HuH-7 (cell line): Measurements from ENCODE around the gene IPO11.
"Not testable (repeated sequence)": the region's sequence is repeated elsewhere in the genome, so short reads cannot be mapped to it uniquely, and the experiment has no call there.

Experiments
- DNase-seq: peaks from one replicate; pipeline ENCODE4 v3.0.0; 2011; ENCODE audit warnings: low spot score

Gene IPO11

DNA sequence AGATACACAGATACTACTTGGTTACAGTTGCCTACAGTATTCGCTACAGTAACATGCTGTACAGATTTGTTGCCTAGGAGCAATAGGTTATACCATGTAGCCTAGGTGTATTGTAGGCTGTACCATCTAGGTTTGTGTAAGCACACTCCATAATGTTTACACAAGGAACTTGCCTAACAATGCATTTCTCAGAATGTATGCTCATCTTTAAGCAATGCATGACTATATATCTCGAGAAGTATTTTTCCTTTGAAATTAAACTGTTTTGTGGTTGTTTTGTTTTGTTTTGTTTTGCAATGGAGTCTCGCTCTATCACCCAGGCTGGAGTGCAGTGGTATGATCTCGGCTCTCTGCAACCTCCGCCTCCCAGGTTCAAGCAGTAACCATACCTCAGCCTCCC is 191.4 kb downstream of the IPO11 start:
- DNase-seq, result no peak

DNA sequence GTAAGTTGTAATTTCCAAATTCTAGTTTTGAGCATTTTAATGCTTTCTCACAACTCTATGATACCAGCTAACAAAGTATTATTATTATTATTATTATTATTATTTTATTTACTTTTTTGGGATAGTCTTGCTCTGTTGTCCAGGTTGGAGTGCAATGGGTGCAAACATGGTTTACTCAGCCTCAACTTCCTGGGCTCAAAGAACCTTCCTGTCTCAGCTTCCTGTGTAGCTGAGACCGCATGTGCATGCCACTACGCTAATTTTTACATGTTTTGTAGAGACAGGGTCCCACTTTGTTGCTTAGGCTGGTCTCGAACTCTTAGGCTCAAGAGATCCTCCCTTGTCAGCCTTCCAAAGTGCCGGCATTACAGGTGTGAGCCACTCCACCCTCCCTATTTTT is 193.1 kb downstream of the IPO11 start:
- DNase-seq, result no peak

DNA sequence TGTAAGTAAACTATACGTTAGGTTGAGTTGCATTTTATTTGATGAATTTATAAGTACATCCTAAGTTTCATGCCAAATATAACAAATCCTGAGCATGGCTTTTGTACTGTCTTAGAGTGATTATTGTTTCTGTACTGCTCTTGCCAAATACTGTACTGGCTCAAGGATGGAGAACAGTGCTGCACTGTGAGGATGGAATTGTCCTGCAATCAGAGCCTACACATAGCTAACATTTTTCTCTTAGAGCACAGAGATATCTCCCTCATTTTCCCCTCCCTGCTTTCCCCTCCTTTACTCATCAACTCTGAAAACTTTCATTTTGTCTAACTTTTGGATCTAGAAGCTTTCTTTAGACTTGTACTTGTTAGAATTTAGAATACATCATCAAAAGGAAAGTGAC is 194.3 kb downstream of the IPO11 start:
- no peak for DNase-seq

DNA sequence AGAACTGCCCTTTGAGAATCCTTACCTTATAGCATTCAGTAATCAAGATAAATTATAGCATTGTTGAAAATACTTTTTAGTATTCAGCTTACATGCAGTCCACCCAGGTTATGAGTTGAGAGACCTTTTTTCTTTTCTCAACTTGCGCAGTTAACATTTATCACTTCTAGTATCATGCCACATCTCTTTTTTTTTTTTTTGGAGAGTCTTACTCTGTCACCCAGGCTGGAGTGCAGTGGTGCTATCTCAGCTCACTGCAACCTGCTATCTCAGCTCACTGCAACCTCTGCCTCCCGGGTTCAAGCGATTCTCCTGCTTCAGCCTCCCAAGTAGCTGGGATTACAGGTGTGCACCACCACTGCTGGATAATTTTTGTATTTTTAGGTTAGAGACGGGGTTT is 195.1 kb downstream of the IPO11 start:
- DNase-seq, result no peak

DNA sequence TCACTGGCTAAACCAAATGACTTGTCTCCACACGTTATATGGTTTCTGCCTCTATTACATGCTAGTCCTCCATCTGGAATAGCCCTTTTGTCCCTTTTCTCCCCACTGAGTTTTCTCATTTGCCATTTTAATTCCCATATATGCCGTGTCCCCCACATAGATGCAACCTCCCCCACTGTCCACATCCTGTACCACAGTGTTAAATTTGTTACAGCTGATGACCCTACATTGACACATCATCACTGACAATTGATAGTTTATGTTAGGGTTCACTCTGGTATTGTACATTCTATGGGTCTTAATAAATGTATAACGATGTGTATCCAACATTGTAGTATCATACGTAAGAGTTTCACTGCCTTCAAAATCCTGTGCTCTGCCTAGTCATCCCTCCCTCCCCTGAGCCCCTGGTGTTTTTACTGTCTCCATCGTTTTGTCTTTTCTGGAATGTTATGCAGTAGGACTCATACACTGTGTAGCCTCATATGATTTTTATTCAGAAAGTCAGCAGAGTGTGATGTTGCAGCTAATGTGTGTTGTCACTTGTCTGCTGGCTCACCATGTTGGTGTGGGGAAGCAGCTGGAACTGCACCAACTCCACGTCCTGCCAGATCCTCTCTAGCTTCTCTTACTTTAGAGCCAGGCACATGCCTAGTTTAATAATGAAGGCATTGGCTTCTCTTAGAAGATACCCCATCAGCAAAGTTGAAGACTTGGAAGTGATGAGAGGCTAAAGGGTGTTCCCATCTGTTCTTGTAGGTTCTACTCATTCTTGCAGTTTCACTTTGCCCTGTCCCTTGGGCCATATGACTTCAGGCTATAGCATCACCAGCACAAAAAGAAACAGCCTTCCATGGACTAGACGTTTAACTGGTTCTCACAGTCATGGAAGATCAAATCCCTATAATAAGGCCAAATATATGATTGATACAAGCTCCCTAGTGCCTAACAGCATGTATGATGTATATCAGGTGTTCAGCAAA is 196.3 kb downstream of the IPO11 start:
- no peak for DNase-seq

DNA sequence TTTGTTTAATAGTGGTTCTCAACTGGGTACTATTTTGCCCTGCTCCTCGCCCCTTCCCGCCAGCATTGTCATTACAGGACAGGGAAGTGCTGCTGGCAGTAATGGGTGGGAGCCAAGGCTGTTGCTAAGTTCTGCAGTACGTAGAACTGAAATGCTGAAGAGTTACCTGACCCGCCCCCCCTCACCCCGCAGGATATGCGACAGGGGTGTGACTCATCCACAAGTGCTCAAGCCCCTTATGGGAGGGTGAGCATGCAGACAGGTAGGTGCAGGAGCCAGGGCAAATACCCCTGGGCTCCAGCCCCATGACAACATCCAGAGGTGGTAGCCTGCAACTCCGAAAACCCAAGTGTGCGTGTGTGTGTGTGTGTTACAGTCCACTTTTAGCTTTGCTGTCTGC is 201.8 kb downstream of the IPO11 start:
- no peak for DNase-seq

DNA sequence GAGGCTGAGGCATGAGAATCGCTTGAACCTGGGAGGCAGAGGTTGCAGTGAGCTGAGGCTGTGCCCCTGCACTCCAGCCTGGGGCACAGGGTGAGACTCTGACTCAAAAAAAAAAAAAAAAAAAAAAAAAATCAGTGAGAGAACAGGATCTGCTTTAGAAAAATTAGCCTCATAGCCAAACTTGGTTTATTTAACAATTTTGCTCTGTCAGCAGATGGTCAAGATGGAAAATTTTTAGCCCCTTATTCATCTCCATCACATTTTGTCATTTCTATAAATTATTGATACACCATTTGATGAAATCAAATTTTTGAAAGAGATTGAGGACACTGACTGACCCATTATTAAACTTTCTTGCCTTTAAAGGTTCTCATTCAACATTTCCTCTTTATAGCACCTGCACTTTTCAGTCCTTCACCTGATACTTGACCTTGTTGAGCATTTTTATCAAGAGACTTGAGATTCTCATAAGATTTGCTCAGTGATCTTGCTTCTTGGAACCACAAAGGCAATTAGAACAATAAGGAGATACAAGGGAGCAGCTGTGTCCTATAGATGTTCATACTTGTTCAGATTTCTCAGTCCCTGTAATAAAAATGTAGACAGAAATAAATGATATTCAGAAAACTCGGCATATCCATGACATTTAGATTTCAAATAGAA is 204.2 kb downstream of the IPO11 start:
- DNase-seq, result no peak

DNA sequence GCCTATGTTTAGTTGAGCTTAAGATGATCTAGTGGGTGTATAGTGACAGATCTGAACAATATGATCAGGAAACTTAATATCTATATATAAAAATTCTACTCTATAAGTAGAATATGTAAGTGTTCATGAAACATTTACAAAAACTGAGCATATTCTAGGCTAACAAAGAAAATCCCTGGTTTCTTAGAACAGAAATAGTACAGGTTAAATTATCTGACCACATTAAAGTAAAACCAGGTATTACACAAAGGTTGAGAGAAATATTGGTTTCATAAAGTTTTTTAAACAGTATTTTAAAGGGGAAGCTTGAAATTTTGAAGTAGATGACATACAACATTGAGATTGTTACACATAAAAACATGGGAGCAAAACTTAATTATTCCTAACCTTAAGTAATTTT is 205.4 kb downstream of the IPO11 start:
- no peak for DNase-seq

DNA sequence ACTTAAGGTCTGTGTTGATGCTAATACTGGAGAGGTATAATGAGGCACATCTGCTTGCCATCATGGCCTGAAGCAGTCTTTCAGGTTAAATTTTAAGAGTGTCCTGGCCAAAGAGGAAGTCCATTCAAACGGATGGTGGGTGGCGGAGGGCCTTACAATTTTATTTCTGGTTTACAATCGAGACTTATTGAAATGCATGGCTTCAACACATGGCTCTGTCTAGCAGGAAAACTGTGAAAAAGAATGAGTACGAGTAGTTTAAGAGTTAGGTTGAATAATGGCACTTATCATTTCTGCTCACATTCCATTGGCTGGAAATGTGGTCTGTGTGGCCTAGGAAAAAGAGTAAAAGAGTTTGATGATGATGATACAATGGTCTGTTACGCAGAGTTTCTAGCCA is 208.2 kb downstream of the IPO11 start:
- DNase-seq, result no peak

DNA sequence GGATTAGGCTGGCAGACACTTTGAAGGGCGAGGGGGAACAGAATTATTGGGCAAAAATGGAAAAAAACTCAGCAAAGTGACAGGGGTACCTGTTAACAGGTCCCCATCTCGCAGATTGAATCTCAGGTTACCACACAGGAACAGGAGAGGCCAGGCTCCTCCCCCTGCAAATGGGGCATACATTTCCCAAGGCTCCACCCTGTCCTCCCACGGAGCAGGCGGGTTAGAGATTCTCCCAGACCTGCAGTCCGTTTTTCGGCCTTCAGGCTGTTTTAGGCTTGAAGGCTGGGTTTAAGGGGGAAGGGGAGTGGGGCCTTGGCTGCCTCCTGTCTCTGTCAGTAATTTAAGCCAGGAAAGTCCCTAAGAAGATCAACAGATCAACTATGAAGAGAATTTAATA is 208.7 kb downstream of the IPO11 start:
- DNase-seq, result no peak

DNA sequence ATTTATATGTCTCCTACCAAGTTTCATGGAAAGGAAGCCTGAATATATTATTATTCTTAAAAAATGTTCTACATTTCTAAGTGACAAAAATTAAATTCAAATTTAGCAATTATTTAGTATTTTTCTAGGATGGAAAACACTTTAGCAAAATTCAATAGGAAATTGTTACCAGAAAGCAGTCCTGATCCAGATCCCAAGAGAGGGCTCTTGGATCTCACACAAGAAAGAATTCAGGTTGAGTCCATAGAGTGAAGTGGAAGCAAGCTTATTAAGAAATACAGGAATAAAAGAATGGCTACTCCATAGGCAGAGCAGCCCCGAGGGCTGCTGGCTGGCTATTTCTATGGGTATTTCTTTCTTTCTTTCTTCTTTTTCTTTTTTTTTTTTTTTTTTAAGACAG is 210.7 kb downstream of the IPO11 start:
- no peak for DNase-seq

DNA sequence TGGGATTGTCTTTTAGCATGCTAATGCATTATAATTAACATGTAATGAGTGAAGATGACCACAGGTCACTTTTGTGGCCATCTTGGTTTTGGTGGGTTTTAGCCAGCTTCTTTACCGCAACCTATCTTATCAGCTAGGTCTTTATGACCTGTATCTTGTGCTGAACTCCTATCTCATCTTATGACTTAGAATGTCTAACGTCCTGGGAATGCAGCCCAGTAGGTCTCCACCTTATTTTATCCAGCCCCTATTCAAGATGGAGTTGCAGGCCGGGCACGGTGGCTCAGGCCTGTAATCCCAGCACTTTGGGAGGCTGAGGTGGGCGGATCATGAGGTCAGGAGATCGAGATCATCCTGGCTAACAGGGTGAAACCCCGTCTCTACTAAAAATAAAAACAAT is 211.9 kb downstream of the IPO11 start:
- DNase-seq, result not testable (repeated sequence)

DNA sequence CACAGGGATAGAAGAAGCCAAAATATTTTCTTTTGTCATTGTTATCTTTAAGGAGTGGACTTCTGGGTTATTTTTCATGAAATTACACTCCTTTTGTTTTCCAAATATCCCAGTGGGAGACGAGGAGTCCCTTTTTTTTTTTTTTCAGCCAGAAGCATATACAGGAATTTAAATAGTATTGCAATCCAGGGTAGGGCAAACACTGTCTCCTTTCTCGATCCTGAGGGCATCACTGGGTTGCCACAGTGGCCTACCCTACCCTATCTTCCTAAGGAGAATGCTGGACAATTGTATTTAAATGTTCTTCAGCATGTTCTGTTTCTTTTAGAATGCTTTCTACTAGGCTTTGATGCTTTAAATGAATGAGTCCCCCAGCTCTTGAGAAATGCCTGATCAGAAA is 214.0 kb downstream of the IPO11 start:
- no peak for DNase-seq

DNA sequence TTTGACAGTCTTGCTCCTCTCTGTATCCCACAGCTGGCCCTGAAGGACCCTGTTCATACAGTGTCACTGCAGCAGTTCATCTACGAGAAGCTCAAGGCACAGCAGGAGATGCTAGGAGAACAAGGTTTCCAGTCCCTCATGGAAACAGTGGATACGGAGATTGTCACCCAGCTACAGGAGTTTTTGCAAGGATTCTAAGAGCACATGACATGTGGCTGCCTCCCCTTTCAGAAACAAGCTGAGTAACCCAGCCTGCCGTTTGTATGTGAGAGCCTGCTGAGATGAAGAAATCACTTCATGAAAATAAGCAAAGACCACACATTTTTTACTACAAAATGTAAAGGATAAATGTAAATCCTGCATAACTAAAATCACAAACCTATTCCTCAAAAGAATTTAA is 214.6 kb downstream of the IPO11 start:
- DNase-seq, result no peak

DNA sequence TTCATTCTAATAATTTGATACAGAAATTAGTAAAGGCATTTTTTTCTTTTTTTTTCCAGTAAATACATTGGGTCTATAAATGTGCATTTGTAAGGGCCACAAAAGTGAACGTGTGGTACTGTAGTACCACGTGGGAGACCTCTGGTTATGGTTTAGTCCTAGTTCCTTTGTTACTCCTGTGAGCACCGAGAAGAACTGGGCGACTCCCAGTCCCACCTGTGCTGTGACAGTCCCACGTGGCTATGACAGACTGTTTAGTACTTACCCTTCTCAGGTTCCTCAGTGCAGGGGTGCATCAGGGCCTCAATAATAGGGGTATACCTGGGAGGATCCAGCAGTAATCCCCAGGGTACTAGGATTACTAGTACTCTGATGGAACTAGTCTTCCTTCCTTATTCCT is 215.3 kb downstream of the IPO11 start:
- DNase-seq, result no peak

DNA sequence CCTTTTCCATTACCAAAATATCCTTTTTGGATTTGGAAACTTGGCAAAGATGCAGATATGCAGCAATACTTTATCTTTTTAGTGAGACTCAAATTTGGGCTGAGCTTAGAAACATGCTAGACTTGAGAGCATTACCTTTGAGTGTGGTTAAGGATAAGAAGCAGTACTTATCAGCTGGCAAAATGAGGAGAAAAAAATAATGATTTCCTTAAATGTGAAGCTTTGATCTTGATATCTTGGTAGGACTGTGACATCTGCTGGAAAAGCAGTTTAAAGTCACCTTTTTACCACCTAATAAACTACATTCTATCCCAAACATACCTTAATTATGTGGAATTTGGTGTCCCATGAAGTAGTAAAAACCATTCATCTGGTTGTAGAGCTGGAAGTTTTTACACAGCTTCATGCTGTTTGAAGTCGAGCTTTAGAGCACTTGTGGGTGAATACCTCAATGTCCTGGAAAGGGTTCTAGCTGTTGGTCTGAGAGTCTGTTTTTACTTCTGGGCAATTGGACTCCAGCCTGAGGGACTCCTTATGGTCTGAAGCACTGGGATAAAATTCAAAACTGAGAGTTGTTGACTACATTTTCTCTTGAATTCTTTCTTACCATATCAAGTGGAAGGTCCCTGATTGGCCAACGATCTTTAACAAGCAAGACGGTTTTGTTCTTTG is 219.5 kb downstream of the IPO11 start:
- no peak for DNase-seq

DNA sequence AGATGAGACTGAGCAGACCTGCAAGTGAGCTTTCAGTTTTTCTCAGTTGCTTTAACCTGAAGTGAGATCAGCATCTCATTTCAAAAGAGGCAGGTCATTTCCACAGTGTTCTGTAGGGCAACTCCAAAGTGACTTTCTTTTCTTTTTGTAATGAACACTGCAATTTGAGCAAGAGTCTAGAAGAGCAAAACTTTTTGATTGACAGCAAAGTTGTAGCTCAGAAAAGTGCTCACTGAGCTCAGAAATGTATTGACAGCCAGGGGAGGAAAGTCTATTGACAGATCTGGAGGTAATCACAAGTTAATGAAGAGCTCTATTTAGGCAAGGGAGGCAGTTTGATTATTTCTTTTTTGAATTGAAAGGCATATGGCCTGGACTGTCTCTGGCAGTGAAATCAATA is 220.7 kb downstream of the IPO11 start:
- DNase-seq, result no peak

DNA sequence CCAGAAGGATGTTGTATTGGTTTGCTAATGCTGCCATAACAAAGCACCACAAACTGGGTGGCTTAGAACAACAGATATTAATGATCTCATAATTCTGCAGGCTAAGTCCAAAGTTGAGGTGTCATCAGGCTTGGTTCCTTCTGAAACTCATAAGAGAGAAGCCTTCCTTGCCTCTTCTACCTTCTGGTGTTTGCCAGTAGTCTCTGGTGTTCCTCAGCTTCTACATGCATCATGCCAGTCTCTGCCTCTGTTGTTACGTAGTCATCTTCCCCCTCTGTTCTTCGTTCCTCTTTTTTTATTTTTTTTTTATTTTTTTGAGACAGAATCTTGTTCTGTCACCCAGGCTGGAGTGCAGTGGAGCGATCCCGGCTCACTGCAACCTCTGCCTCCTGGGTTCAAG is 227.9 kb downstream of the IPO11 start:
- DNase-seq, result no peak

DNA sequence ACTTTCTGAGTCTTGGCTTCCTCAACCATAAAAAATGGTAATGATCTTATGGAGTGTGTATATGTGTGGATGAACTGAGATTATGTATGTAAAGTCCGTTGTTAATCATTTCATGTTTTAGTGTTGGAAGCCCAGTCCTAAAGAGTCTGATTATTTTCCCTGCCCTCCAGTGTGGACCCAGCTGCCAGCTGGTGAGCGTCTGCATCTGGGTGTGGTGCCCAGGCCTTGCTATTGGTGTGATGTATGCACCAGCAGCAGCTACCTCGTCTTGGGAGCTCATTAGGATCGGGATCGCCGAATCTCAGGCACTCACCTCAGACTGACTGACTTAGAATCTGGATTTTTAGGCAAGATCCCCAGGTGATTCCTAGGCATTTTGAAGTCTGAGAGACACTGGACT is 229.9 kb downstream of the IPO11 start:
- no peak for DNase-seq

DNA sequence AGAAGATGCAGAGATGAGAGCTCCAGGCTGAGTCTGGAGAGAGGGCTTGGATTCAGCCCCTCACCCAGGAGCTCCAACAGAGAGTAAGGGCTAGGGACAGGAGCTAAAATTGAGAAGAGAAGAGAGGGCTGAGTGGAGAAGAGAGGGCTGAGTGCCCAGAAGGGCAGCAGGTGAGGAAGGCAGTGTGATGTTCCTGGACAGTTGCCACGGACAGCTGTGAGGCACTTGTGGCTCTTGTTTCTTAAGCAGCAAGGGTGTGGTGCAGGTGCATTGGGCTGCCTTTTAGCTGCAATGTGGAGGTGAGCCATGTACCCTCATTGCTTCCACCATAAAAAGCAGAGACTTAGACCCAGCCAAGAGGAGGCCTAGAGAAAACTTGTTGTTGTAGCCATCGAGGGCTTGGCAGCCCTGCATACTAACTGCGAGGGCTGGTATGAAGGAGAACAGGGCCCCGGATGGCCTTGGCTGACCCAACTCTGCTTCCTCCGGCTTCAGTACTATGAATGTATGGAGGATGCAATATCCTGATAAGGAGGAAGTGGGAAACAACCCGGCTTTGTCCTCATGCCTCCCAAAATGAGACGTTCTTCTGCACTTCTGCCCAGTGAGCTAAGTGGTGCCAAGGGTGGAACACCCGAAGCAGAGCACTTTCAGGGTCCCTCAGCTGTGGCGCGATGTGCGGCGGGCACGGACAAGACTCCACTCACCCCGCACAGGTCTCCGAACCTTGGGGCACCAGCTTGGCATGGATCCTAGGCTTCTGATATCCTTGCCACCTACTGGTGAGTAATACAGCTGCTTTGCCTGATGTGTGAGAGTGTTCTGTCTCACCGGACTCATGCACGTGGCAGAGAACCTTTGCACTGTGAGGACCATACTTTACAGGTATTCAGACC is 231.2 kb downstream of the IPO11 start:
- DNase-seq, result no peak

DNA sequence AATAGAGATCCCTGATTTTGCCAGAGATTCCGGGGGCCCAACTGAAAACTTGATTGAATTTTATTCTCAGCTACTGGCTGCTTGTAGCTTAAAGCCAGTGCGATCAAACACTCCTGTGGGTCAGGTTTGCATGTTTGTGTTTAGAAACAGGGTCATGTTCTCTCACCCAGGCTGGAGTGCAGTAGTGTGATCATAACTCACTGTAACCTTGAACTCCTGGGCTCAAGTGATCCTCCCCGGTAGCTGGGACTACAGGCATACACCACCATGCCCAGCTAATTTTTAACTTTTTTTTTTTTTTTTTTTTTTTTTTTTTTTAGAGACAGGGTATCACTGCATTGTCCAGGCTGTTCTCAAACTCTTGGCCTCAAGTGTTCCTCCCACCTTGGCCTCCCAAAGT is 232.7 kb downstream of the IPO11 start:
- no peak for DNase-seq

DNA sequence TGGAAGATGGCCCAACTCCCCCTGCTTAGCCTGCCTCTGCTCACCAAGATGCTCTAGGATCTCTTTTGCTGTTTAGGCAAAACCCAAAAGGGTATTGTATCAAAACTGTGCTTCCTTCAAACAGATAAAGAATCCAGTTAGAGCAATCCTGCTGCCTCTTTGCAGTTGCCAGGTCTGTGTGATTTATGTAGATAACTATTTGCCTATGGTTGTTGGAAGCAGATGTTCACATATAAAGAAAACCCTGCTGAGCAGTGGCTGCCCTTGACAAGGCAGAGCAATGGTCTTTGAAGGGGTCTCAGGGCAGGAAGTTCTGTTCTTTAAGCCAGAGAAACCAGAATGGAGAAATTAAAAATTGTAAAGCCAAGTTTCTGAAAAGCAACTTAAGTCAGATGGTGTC is 234.7 kb downstream of the IPO11 start:
- no peak for DNase-seq
